Epithelial cell of proximal tubule (primary cell): ENCODE results near the gene MOCS3. TPM values are rescaled to one million over a fixed set of nuclear protein-coding genes. Genes with fewer than 3 reads are reported as not detected.
A peak's percentile ranks its signal among the peaks of the same experiment; 100 is the strongest.
"Not testable (repeated sequence)": the region's sequence is repeated elsewhere in the genome, so short reads cannot be mapped to it uniquely, and the experiment has no call there.

Experiments
- DNase-seq: peaks from one replicate; pipeline ENCODE4 v3.0.0-alpha.2; 2011; ENCODE audit warnings: low read depth
- H3K4me3 ChIP-seq: 2 replicates; pipeline ENCODE4 v1.5.1; 2011; ENCODE audit warnings: low read depth, mild to moderate bottlenecking, low read length
- total RNA-seq: library from RNA; depleted of rRNA; stranded (reverse); fragments of >200 nt; gene quantifications from 2 replicates; pipeline ENCODE4 v1.2.3, GENCODE V29; 2015
- TF ChIP-seq, protein P1 (sequence below): conservative IDR thresholded peaks from 2 replicates; pipeline ENCODE4 v1.5.1; 2012; ENCODE audit warnings: low read depth, mild to moderate bottlenecking, low read length

MOCS3 gene
- total RNA-seq, 1 donor from 2014 or later: 5.3 TPM

- TF ChIP-seq, protein P1, sequence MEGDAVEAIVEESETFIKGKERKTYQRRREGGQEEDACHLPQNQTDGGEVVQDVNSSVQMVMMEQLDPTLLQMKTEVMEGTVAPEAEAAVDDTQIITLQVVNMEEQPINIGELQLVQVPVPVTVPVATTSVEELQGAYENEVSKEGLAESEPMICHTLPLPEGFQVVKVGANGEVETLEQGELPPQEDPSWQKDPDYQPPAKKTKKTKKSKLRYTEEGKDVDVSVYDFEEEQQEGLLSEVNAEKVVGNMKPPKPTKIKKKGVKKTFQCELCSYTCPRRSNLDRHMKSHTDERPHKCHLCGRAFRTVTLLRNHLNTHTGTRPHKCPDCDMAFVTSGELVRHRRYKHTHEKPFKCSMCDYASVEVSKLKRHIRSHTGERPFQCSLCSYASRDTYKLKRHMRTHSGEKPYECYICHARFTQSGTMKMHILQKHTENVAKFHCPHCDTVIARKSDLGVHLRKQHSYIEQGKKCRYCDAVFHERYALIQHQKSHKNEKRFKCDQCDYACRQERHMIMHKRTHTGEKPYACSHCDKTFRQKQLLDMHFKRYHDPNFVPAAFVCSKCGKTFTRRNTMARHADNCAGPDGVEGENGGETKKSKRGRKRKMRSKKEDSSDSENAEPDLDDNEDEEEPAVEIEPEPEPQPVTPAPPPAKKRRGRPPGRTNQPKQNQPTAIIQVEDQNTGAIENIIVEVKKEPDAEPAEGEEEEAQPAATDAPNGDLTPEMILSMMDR: no peak
- no peak overlapping the region for H3K4me3 ChIP-seq
- no peak for DNase-seq
These were observed 17.2 kb downstream of the MOCS3 start for GRCh38 chr20:50975701-50976330.

- TF ChIP-seq, protein P1: no peak
- H3K4me3 ChIP-seq: no peak overlapping the region
- DNase-seq: no peak
These were observed 18.7 kb downstream of the MOCS3 start for GRCh38 chr20:50977066-50978021.

GRCh38 chr20:50978533-50978932, 19.9 kb downstream of the MOCS3 start:
- DNase-seq: not testable (repeated sequence)

DNA sequence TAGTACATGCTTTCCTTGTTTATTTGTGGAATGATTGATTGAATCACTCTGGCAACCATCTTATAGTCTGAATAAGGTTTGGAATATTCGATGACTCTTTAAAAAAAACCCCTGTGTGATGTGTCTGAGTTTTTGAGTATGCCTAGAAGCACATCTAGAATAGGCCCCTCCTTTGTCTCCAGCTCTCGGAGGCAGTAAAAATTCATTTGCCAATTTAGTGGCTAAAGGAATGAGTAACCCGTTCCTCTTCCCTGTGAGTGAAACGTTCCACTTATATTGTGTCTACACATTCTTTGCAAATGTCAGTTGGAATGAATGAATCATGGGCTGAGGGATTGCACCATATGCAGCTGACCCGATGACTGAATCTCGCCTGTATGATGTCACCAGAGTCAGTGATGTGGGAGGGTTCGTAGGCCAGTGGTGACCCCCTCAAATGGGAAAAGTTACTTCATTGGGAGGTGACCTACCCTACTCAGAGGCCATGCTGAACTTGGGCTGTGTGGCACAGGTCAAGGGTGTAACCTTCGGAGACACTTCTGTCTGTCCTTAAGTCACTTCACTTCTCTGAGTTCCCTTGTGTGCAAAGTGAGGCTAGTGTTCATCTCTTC, 21.6 kb downstream of the MOCS3 start:
- peak; percentile 97 for DNase-seq
- TF ChIP-seq, protein P1: no peak
- H3K4me3 ChIP-seq: no peak overlapping the region

More at GRCh38 chr20:50978533-50978932, 19.9 kb downstream of the MOCS3 start:
- H3K4me3 ChIP-seq: not testable (repeated sequence)

DNA sequence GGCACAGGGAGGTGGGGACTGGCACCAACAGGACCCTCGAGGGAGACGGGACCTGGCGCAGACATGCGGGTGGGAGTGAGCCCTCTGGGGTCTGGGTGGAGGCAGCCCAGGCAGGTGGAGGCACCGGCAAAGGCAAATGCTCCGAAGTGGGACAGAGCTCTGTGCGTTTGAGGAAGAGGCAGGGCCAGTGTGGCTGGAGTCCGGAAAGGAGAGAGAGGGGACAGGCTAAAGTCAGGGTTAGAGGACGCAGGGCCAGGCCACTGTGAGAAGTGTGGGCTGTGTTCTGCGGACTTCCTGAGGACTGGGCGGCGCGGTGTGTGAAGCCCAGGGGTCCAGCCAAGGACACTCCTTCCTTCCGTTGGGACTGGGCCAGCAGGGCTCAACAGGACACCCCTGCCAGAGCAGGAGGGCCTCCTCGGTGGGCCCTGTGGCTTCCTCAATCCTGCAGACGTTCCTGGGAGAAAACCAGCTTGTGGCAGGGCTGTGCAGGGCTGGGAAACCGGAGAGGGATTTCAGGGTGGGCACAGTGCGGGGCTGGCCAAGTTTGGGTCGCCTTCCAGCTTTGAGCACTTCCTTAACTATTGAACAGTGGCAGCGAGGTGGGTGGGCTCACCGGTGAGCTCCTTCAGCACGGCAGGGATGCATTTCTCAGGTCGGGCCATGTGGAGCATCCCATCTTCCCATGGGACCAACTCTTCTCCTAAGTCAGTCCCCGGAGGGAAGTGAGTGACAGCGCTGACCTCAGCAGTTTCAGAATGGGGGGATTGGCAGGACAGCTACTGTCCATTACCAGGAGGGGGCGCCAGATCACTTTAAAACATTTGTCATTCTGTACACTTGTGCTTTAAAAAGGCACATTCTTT, 22.5 kb downstream of the MOCS3 start:
- TF ChIP-seq, protein P1: peak; percentile 79
- DNase-seq: no peak
- no peak overlapping the region for H3K4me3 ChIP-seq

DNA sequence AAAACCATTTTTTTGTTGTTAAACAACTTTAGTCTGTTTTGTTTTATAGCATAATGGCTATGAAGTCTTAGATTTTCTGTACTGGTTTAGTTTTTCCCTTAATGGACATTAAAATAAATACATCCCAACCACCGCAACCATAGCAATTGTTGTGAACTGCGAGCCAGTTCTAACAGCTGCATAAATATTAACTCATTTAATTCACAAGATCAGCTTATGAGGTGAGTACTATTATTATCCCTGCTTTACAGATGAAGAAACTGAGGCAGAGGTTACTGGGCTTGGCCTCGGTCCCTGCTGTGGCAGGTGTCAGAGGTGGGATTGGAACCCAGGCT, 23.1 kb downstream of the MOCS3 start:
- DNase-seq: no peak
- TF ChIP-seq, protein P1: no peak
- no peak overlapping the region for H3K4me3 ChIP-seq

- H3K4me3 ChIP-seq: no peak overlapping the region
- DNase-seq: no peak
- TF ChIP-seq, protein P1: no peak
These were observed 23.7 kb downstream of the MOCS3 start for GRCh38 chr20:50982363-50982762.
